ENCODE measurements around the gene GRIA3. TPM values are rescaled to one million over a fixed set of nuclear protein-coding genes. Genes with fewer than 3 reads are reported as not detected.

Gene GRIA3
- total RNA-seq, 1 donor from 2014 or later = 18.6 TPM

DNA sequence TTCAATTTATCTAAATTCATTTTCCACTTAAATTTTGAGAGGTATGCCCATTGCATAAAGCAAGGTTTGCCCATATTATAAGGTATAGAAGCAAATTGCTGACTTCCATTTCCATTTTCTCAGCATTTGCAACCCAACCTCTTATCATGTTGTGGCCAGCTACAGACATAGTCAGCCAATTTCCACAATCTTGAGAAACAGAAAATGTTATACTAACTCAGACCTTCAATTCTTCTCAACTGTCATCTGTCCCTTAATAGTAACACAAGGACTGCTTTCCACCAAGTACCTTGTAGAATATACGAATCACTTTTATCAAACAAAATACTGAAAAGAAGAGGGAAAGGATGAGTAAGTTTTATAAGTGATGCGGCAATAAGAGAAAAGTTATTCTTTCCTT lies 11.2 kb upstream of the GRIA3 start:
- Mint-ChIP-seq H3K4me3 (ENCODE audit: unreplicated experiment) (no peak overlapping the region), H3K27ac (ENCODE audit: unreplicated experiment) (no peak overlapping the region), H3K4me1 (ENCODE audit: low read depth, unreplicated experiment) (peaks cover 15% of the 10 kb centered on the region), H3K36me3 (ENCODE audit: low read depth, unreplicated experiment) (no peaks in the 10 kb centered on the region), H3K9me3 (ENCODE audit: unreplicated experiment) (no peaks in the 10 kb centered on the region), H3K27me3 (ENCODE audit: low read depth, unreplicated experiment) (no peaks in the 10 kb centered on the region)
- no peaks in the 10 kb centered on the region for H3K36me3 ChIP-seq (ENCODE audit: insufficient read depth, low read length)
- FAIRE-seq (peak; percentile 79), DNase-seq (ENCODE audit: low read depth) (no peak)
- no peak overlapping the region for H3K4me3 ChIP-seq (ENCODE audit: insufficient read depth, low read depth, low read length)
- TF ChIP-seq, protein P1, sequence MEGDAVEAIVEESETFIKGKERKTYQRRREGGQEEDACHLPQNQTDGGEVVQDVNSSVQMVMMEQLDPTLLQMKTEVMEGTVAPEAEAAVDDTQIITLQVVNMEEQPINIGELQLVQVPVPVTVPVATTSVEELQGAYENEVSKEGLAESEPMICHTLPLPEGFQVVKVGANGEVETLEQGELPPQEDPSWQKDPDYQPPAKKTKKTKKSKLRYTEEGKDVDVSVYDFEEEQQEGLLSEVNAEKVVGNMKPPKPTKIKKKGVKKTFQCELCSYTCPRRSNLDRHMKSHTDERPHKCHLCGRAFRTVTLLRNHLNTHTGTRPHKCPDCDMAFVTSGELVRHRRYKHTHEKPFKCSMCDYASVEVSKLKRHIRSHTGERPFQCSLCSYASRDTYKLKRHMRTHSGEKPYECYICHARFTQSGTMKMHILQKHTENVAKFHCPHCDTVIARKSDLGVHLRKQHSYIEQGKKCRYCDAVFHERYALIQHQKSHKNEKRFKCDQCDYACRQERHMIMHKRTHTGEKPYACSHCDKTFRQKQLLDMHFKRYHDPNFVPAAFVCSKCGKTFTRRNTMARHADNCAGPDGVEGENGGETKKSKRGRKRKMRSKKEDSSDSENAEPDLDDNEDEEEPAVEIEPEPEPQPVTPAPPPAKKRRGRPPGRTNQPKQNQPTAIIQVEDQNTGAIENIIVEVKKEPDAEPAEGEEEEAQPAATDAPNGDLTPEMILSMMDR (IDR thresholded peaks at IDR 0.05; ENCODE audit: insufficient read depth, low read depth, low read length) = no peak
- no peak for TF ChIP-seq EZH2 (IDR thresholded peaks at IDR 0.05; ENCODE audit: insufficient read depth, low read length)
- H3K4me1 ChIP-seq (ENCODE audit: insufficient read depth, low read length) = peaks cover 7% of the 10 kb centered on the region
- no peak overlapping the region for H3K4me2 ChIP-seq (ENCODE audit: low read length)
- no peak overlapping the region for H2AFZ ChIP-seq (ENCODE audit: low read depth, low read length)
- no peaks in the 10 kb centered on the region for H3K9me3 ChIP-seq (ENCODE audit: insufficient read depth, low read depth, low read length)
- no peak overlapping the region for H3K27ac ChIP-seq (ENCODE audit: low read depth, low read length)
- H4K20me1 ChIP-seq (ENCODE audit: insufficient read depth, low read length) = no peaks in the 10 kb centered on the region
- H3K79me2 ChIP-seq (ENCODE audit: insufficient read depth, low read length) = no peaks in the 10 kb centered on the region
- no peaks in the 10 kb centered on the region for H3K27me3 ChIP-seq (ENCODE audit: insufficient read depth, low read length)
- no peak overlapping the region for H3K9ac ChIP-seq (ENCODE audit: low read length)

DNA sequence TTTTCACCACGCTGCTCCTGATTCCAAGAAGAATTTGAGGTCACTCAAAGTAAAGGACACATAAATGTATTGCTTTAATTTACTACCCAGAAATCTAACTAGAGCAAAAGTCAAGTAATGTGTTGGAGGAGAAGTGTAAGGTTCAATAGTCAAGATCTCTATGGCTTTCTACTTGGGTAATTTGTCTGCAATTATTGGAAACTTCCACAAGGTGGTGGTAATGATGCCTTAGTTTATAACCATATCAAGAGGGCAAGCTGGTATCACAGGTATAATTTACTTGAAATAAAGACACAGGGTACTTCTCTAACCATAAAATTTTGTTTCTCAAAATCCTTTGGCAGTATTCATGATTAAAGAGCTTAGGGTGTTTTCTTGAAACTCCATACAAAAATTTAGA lies 10.2 kb upstream of the GRIA3 start:
- Histone ChIP-seq H4K20me1 (ENCODE audit: insufficient read depth, low read length) (no peaks in the 10 kb centered on the region), H3K4me1 (ENCODE audit: insufficient read depth, low read length) (peaks cover 7% of the 10 kb centered on the region), H3K36me3 (ENCODE audit: insufficient read depth, low read length) (no peaks in the 10 kb centered on the region), H3K9ac (ENCODE audit: low read length) (no peak overlapping the region), H3K4me2 (ENCODE audit: low read length) (no peak overlapping the region), H3K27ac (ENCODE audit: low read depth, low read length) (no peak overlapping the region), H2AFZ (ENCODE audit: low read depth, low read length) (no peak overlapping the region), H3K27me3 (ENCODE audit: insufficient read depth, low read length) (no peaks in the 10 kb centered on the region), H3K79me2 (ENCODE audit: insufficient read depth, low read length) (no peaks in the 10 kb centered on the region), H3K4me3 (ENCODE audit: insufficient read depth, low read depth, low read length) (no peak overlapping the region), H3K9me3 (ENCODE audit: insufficient read depth, low read depth, low read length) (no peaks in the 10 kb centered on the region)
- FAIRE-seq = peak; percentile 97
- Mint-ChIP-seq H3K27me3 (ENCODE audit: low read depth, unreplicated experiment) (no peaks in the 10 kb centered on the region), H3K9me3 (ENCODE audit: unreplicated experiment) (no peaks in the 10 kb centered on the region), H3K4me3 (ENCODE audit: unreplicated experiment) (no peak overlapping the region), H3K27ac (ENCODE audit: unreplicated experiment) (no peak overlapping the region), H3K36me3 (ENCODE audit: low read depth, unreplicated experiment) (no peaks in the 10 kb centered on the region), H3K4me1 (ENCODE audit: low read depth, unreplicated experiment) (peaks cover 14% of the 10 kb centered on the region)
- no peak for DNase-seq (ENCODE audit: low read depth)
- TF ChIP-seq, protein P1 (IDR thresholded peaks at IDR 0.05; ENCODE audit: insufficient read depth, low read depth, low read length) = no peak
- no peak for TF ChIP-seq EZH2 (IDR thresholded peaks at IDR 0.05; ENCODE audit: insufficient read depth, low read length)

DNA sequence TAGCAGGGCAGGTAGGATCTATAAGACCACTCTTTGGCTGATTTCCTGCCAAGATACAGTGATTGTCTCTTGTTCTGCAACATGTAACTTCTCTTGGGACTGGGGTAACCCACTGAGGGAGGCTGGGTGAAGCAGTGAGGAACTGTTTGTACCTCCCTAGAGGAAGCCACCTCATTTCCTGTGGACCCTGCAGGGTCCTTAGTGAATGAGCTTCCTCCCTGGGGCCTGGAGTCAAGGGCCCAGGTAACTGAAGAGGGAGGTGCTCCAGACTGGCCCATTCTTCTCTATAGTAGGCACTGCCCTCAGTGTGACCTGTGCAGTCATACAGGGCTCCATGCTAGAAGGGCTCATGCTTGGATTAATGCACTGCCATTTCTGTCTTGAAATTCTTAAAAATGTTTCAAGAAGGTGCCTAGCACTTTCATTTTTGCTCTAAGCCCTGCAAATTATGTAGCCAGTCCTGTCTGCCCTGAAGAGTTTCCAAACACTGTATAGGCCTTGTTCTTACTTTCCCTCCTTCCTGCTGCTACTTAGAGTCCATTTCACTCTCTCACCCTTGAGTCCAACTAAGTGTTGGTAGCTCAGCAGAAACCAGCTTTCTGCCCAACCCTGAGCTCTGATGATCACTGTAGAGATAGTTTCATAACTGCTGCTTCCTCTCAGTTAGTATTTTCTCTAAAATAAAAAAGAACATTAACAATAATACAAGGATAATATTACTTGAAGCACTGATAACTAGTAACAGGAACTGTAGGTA lies 8.5 kb upstream of the GRIA3 start:
- FAIRE-seq (peak; percentile 43), DNase-seq (ENCODE audit: low read depth) (no peak)
- no peak overlapping the region for H3K27ac ChIP-seq (ENCODE audit: low read depth, low read length)
- H3K27me3 ChIP-seq (ENCODE audit: insufficient read depth, low read length) = no peaks in the 10 kb centered on the region
- no peaks in the 10 kb centered on the region for H3K36me3 ChIP-seq (ENCODE audit: insufficient read depth, low read length)
- Mint-ChIP-seq H3K27me3 (ENCODE audit: low read depth, unreplicated experiment) (no peaks in the 10 kb centered on the region), H3K27ac (ENCODE audit: unreplicated experiment) (no peak overlapping the region), H3K4me3 (ENCODE audit: unreplicated experiment) (no peak overlapping the region), H3K36me3 (ENCODE audit: low read depth, unreplicated experiment) (no peaks in the 10 kb centered on the region), H3K4me1 (ENCODE audit: low read depth, unreplicated experiment) (peaks cover 4% of the 10 kb centered on the region), H3K9me3 (ENCODE audit: unreplicated experiment) (no peaks in the 10 kb centered on the region)
- no peaks in the 10 kb centered on the region for H3K9me3 ChIP-seq (ENCODE audit: insufficient read depth, low read depth, low read length)
- no peak overlapping the region for H3K4me2 ChIP-seq (ENCODE audit: low read length)
- H3K9ac ChIP-seq (ENCODE audit: low read length) = no peak overlapping the region
- TF ChIP-seq EZH2 (IDR thresholded peaks at IDR 0.05; ENCODE audit: insufficient read depth, low read length) = no peak
- TF ChIP-seq, protein P1 (IDR thresholded peaks at IDR 0.05; ENCODE audit: insufficient read depth, low read depth, low read length) = no peak
- H4K20me1 ChIP-seq (ENCODE audit: insufficient read depth, low read length) = no peaks in the 10 kb centered on the region
- no peak overlapping the region for H2AFZ ChIP-seq (ENCODE audit: low read depth, low read length)
- no peak overlapping the region for H3K4me3 ChIP-seq (ENCODE audit: insufficient read depth, low read depth, low read length)
- H3K79me2 ChIP-seq (ENCODE audit: insufficient read depth, low read length) = no peaks in the 10 kb centered on the region
- H3K4me1 ChIP-seq (ENCODE audit: insufficient read depth, low read length) = peaks cover 7% of the 10 kb centered on the region
